Measurements from ENCODE around the gene SETMAR. TPM values are rescaled to one million over a fixed set of nuclear protein-coding genes. Genes with fewer than 3 reads are reported as not detected.

SETMAR gene
- total RNA-seq, 3 donors from 2014 or later = 35.1 to 58.7 (median 46.7) TPM

GRCh38 chr3:4332574-4332973, 29.4 kb downstream of the SETMAR start:
- H3K36me3 ChIP-seq = no peaks in the 10 kb centered on the region
- H3K9me3 ChIP-seq = peaks cover 0 to 13% of the 10 kb centered on the region in 2 donors
- peaks cover 0 to 7% of the 10 kb centered on the region in 2 donors for H3K4me1 ChIP-seq
- DNase-seq (ENCODE audit: low spot score in 2 of 2) = no peak
- no peak overlapping the region for H3K27ac ChIP-seq
- TF ChIP-seq CTCF (IDR thresholded peaks at IDR 0.05) (no peak), POLR2A (IDR thresholded peaks at IDR 0.05) (no peak), POLR2AphosphoS5 (IDR thresholded peaks at IDR 0.05) (no peak)
- no peak overlapping the region for H3K4me3 ChIP-seq
- H3K27me3 ChIP-seq = no peaks in the 10 kb centered on the region
- intact Hi-C loops (cut with DNase I; ENCODE audit: low total_unique reads) = no loop called here

GRCh38 chr3:4332991-4333390, 29.8 kb downstream of the SETMAR start:
- no peak for DNase-seq (ENCODE audit: low spot score in 2 of 2)
- no peak overlapping the region for H3K4me3 ChIP-seq
- H3K36me3 ChIP-seq = no peaks in the 10 kb centered on the region
- no peak overlapping the region for H3K27ac ChIP-seq
- H3K9me3 ChIP-seq = peaks cover 0 to 13% of the 10 kb centered on the region in 2 donors
- H3K27me3 ChIP-seq = no peaks in the 10 kb centered on the region
- intact Hi-C loops (cut with DNase I; ENCODE audit: low total_unique reads) = no loop called here
- TF ChIP-seq CTCF (IDR thresholded peaks at IDR 0.05) = no peak
- no peak for TF ChIP-seq POLR2A (IDR thresholded peaks at IDR 0.05)
- TF ChIP-seq POLR2AphosphoS5 (IDR thresholded peaks at IDR 0.05) = no peak
- peaks cover 0 to 7% of the 10 kb centered on the region in 2 donors for H3K4me1 ChIP-seq

GRCh38 chr3:4334548-4334947, 31.4 kb downstream of the SETMAR start:
- Histone ChIP-seq H3K4me1 (peaks cover 0 to 7% of the 10 kb centered on the region in 2 donors), H3K4me3 (no peak overlapping the region), H3K27ac (no peak overlapping the region), H3K27me3 (no peaks in the 10 kb centered on the region), H3K9me3 (peaks cover 0 to under 1% of the 10 kb centered on the region in 2 donors), H3K36me3 (no peaks in the 10 kb centered on the region)
- TF ChIP-seq CTCF (IDR thresholded peaks at IDR 0.05) = no peak
- no peak for TF ChIP-seq POLR2A (IDR thresholded peaks at IDR 0.05)
- no peak for TF ChIP-seq POLR2AphosphoS5 (IDR thresholded peaks at IDR 0.05)
- intact Hi-C loops (cut with DNase I; ENCODE audit: low total_unique reads) = no loop called here
- no peak for DNase-seq (ENCODE audit: low spot score in 2 of 2)

GRCh38 chr3:4335840-4336562, 32.8 kb downstream of the SETMAR start:
- Histone ChIP-seq H3K4me1 (peaks cover 0 to 7% of the 10 kb centered on the region in 2 donors), H3K4me3 (no peak overlapping the region), H3K9me3 (no peaks in the 10 kb centered on the region), H3K27me3 (no peaks in the 10 kb centered on the region), H3K27ac (peak overlapping the region in 1 of 2 donors; percentile 7), H3K36me3 (no peaks in the 10 kb centered on the region)
- DNase-seq (ENCODE audit: low spot score in 2 of 2) = no peak
- intact Hi-C loops (cut with DNase I; ENCODE audit: low total_unique reads) = no loop called here
- TF ChIP-seq POLR2AphosphoS5 (IDR thresholded peaks at IDR 0.05) = no peak
- no peak for TF ChIP-seq POLR2A (IDR thresholded peaks at IDR 0.05)
- no peak for TF ChIP-seq CTCF (IDR thresholded peaks at IDR 0.05)

- no peaks in the 10 kb centered on the region for H3K36me3 ChIP-seq
- no peaks in the 10 kb centered on the region for H3K27me3 ChIP-seq
- peaks cover 0 to 7% of the 10 kb centered on the region in 2 donors for H3K4me1 ChIP-seq
- no peak for DNase-seq (ENCODE audit: low spot score in 2 of 2)
- no peaks in the 10 kb centered on the region for H3K9me3 ChIP-seq
- intact Hi-C loops (cut with DNase I; ENCODE audit: low total_unique reads) = no loop called here
- no peak overlapping the region for H3K4me3 ChIP-seq
- H3K27ac ChIP-seq = peak overlapping the region in 1 of 2 donors; percentile 55
- TF ChIP-seq POLR2A (IDR thresholded peaks at IDR 0.05) = no peak
- TF ChIP-seq POLR2AphosphoS5 (IDR thresholded peaks at IDR 0.05) = no peak
- TF ChIP-seq CTCF (IDR thresholded peaks at IDR 0.05) = no peak
Observed at GRCh38 chr3:4336850-4337546, 33.8 kb downstream of the SETMAR start.
